Stimulated activated CD8-positive, alpha-beta memory T cell treated with anti-CD3 and anti-CD28 coated beads, Interleukin-7, amount 100 ng/mL, for 24 hours (primary cell): Measurements from ENCODE around the gene GPX5.

Experiments used
- DNase-seq: peaks from one replicate; pipeline ENCODE4 v3.0.0-alpha.2; 2020; ENCODE audit warnings: low read depth

Gene GPX5

GRCh38 chr6:28555136-28555535 lies 29.5 kb downstream of the GPX5 start:
- no peak for DNase-seq

GRCh38 chr6:28558629-28559028 lies 32.9 kb downstream of the GPX5 start:
- DNase-seq: no peak

- no peak for DNase-seq
These were observed 37.9 kb downstream of the GPX5 start for GRCh38 chr6:28563430-28564095.

GRCh38 chr6:28565823-28566526 lies 40.3 kb downstream of the GPX5 start:
- no peak for DNase-seq

GRCh38 chr6:28566527-28567252 lies 41.0 kb downstream of the GPX5 start:
- no peak for DNase-seq

- DNase-seq: no peak
These were observed 41.8 kb downstream of the GPX5 start for GRCh38 chr6:28567506-28567905.

GRCh38 chr6:28568515-28569108 lies 42.9 kb downstream of the GPX5 start:
- no peak for DNase-seq

GRCh38 chr6:28569748-28570147 lies 44.1 kb downstream of the GPX5 start:
- DNase-seq: no peak

- DNase-seq: no peak
These were observed 54.8 kb downstream of the GPX5 start for GRCh38 chr6:28580475-28580874.

- DNase-seq: no peak
These were observed 57.8 kb downstream of the GPX5 start for GRCh38 chr6:28583463-28583862.
